ENCODE results near the gene TRMT10B. TPM values are rescaled to one million over a fixed set of nuclear protein-coding genes. Genes with fewer than 3 reads are reported as not detected.
A peak's percentile ranks its signal among the peaks of the same experiment; 100 is the strongest.
"Not testable (repeated sequence)": the region's sequence is repeated elsewhere in the genome, so short reads cannot be mapped to it uniquely, and the experiment has no call there.

Gene TRMT10B
- total RNA-seq, 1 donor from 2014 or later = 4.2 TPM

DNA sequence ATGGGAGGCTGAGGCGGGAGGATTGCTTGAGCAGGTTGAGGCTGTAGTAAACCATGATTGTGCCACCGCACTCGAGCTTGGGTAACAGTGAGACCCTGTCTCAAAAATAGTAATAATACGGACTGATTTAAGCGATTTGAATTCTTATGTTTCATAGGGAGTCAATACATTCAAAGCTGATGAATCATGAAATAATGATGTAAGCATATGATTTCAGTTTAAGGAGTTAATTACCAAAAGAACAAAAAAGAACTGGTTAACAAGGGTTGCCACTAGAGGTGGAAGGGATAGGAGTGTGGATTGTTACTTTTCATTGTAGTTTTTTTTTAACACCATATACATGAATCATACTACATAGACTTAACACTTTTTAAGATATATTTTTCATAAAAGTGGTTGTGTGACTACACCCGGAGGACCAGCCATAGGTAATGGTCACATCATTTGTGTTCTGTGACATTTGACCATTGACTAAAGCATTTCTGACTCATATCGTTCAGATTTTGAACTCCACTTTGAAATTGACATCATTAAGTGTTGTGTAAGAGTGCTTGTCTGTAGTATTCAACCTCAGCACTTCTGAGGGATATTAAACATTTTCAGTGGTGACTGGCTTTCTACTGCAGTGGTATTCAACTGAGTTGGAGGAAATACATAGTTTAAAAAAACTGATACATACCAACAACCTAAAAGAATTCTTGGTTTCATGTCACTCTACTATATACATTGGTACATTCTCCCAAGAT is 7.0 kb downstream of the TRMT10B start:
- no peak for TF ChIP-seq EZH2 (IDR thresholded peaks at IDR 0.05; ENCODE audit: insufficient read depth, low read length)
- TF ChIP-seq, protein P1, sequence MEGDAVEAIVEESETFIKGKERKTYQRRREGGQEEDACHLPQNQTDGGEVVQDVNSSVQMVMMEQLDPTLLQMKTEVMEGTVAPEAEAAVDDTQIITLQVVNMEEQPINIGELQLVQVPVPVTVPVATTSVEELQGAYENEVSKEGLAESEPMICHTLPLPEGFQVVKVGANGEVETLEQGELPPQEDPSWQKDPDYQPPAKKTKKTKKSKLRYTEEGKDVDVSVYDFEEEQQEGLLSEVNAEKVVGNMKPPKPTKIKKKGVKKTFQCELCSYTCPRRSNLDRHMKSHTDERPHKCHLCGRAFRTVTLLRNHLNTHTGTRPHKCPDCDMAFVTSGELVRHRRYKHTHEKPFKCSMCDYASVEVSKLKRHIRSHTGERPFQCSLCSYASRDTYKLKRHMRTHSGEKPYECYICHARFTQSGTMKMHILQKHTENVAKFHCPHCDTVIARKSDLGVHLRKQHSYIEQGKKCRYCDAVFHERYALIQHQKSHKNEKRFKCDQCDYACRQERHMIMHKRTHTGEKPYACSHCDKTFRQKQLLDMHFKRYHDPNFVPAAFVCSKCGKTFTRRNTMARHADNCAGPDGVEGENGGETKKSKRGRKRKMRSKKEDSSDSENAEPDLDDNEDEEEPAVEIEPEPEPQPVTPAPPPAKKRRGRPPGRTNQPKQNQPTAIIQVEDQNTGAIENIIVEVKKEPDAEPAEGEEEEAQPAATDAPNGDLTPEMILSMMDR (IDR thresholded peaks at IDR 0.05; ENCODE audit: insufficient read depth, low read depth, low read length) = no peak
- Histone ChIP-seq H3K9me3 (ENCODE audit: insufficient read depth, low read depth, low read length) (no peaks in the 10 kb centered on the region), H3K27me3 (ENCODE audit: insufficient read depth, low read length) (no peaks in the 10 kb centered on the region), H2AFZ (ENCODE audit: low read depth, low read length) (no peak overlapping the region), H3K9ac (ENCODE audit: low read length) (no peak overlapping the region), H3K4me1 (ENCODE audit: insufficient read depth, low read length) (peaks cover 12% of the 10 kb centered on the region), H3K4me2 (ENCODE audit: low read length) (peak overlapping the region; percentile 18), H3K4me3 (ENCODE audit: insufficient read depth, low read depth, low read length) (no peak overlapping the region), H3K79me2 (ENCODE audit: insufficient read depth, low read length) (no peaks in the 10 kb centered on the region), H3K27ac (ENCODE audit: low read depth, low read length) (peak overlapping the region; percentile 13), H4K20me1 (ENCODE audit: insufficient read depth, low read length) (no peaks in the 10 kb centered on the region), H3K36me3 (ENCODE audit: insufficient read depth, low read length) (no peaks in the 10 kb centered on the region)
- FAIRE-seq (no peak), DNase-seq (ENCODE audit: low read depth) (peak; percentile 74)
- Mint-ChIP-seq H3K36me3 (ENCODE audit: low read depth, unreplicated experiment) (peaks cover 11% of the 10 kb centered on the region), H3K27ac (ENCODE audit: unreplicated experiment) (peak overlapping the region; percentile 79), H3K27me3 (ENCODE audit: low read depth, unreplicated experiment) (no peaks in the 10 kb centered on the region), H3K4me3 (ENCODE audit: unreplicated experiment) (no peak overlapping the region), H3K9me3 (ENCODE audit: unreplicated experiment) (no peaks in the 10 kb centered on the region), H3K4me1 (ENCODE audit: low read depth, unreplicated experiment) (peaks cover 16% of the 10 kb centered on the region)

DNA sequence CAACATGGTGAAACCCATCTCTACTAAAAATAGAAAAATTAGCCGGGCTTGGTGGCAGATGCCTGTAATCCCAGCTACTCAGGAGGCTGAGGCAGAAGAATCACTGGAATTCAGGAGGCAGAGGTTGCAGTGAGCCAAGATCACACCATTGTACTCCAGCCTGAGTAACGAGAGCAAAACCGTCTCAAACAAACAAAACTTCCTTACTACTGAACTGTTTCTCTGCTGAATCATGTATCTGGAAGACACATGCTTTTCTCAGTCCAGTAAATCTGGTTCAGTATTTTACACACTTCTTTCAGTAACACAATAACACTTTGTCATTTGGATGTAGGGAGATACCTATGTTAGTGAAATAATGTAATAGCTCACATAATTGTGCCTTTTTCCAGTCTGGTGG is 7.9 kb downstream of the TRMT10B start:
- no peak for FAIRE-seq
- H3K4me2 ChIP-seq (ENCODE audit: low read length) = peak overlapping the region; percentile 18

DNA sequence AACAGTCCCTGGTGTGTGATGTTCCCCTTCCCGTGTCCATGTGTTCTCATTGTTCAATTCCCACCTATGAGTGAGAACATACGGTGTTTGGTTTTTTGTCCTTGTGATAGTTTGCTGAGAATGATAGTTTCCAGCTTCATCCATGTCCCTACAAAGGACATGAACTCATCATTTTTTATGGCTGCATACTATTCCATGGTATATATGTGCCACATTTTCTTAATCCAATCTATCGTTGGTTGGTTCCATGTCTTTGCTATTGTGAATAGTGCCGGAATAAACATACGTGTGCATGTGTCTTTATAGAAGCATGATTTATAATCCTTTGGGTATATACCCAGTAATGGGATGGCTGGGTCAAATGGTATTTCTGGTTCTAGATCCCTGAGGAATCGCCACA is 11.7 kb downstream of the TRMT10B start:
- H3K4me1 Mint-ChIP-seq (ENCODE audit: low read depth, unreplicated experiment) = peaks cover 16% of the 10 kb centered on the region
- not testable (repeated sequence) for H3K36me3 ChIP-seq (ENCODE audit: insufficient read depth, low read length); H3K9me3 ChIP-seq (ENCODE audit: insufficient read depth, low read depth, low read length); H3K27me3 Mint-ChIP-seq (ENCODE audit: low read depth, unreplicated experiment); H3K27ac Mint-ChIP-seq (ENCODE audit: unreplicated experiment); H3K4me2 ChIP-seq (ENCODE audit: low read length); H4K20me1 ChIP-seq (ENCODE audit: insufficient read depth, low read length); H3K27me3 ChIP-seq (ENCODE audit: insufficient read depth, low read length); DNase-seq (ENCODE audit: low read depth); H3K9me3 Mint-ChIP-seq (ENCODE audit: unreplicated experiment); H2AFZ ChIP-seq (ENCODE audit: low read depth, low read length); H3K4me3 Mint-ChIP-seq (ENCODE audit: unreplicated experiment); H3K27ac ChIP-seq (ENCODE audit: low read depth, low read length); H3K4me3 ChIP-seq (ENCODE audit: insufficient read depth, low read depth, low read length); H3K79me2 ChIP-seq (ENCODE audit: insufficient read depth, low read length); H3K9ac ChIP-seq (ENCODE audit: low read length); FAIRE-seq
- peaks cover 12% of the 10 kb centered on the region for H3K4me1 ChIP-seq (ENCODE audit: insufficient read depth, low read length)
- peaks cover 11% of the 10 kb centered on the region for H3K36me3 Mint-ChIP-seq (ENCODE audit: low read depth, unreplicated experiment)

More for the DNA sequence above, 7.9 kb downstream of the TRMT10B start:
- Mint-ChIP-seq H3K36me3 (ENCODE audit: low read depth, unreplicated experiment) (peaks cover 11% of the 10 kb centered on the region), H3K9me3 (ENCODE audit: unreplicated experiment) (peaks cover 3% of the 10 kb centered on the region), H3K4me1 (ENCODE audit: low read depth, unreplicated experiment) (peaks cover 16% of the 10 kb centered on the region), H3K27me3 (ENCODE audit: low read depth, unreplicated experiment) (no peaks in the 10 kb centered on the region), H3K4me3 (ENCODE audit: unreplicated experiment) (peak overlapping the region; percentile 47), H3K27ac (ENCODE audit: unreplicated experiment) (peak overlapping the region; percentile 79)
- Histone ChIP-seq H3K4me1 (ENCODE audit: insufficient read depth, low read length) (peaks cover 12% of the 10 kb centered on the region), H3K4me3 (ENCODE audit: insufficient read depth, low read depth, low read length) (no peak overlapping the region), H3K79me2 (ENCODE audit: insufficient read depth, low read length) (no peaks in the 10 kb centered on the region), H3K9me3 (ENCODE audit: insufficient read depth, low read depth, low read length) (no peaks in the 10 kb centered on the region), H3K27ac (ENCODE audit: low read depth, low read length) (peak overlapping the region; percentile 13), H3K36me3 (ENCODE audit: insufficient read depth, low read length) (no peaks in the 10 kb centered on the region), H4K20me1 (ENCODE audit: insufficient read depth, low read length) (no peaks in the 10 kb centered on the region), H2AFZ (ENCODE audit: low read depth, low read length) (no peak overlapping the region), H3K9ac (ENCODE audit: low read length) (peak overlapping the region; percentile 11), H3K27me3 (ENCODE audit: insufficient read depth, low read length) (no peaks in the 10 kb centered on the region)
- peak; percentile 77 for DNase-seq (ENCODE audit: low read depth)
- TF ChIP-seq, protein P1 (IDR thresholded peaks at IDR 0.05; ENCODE audit: insufficient read depth, low read depth, low read length) = no peak
- no peak for TF ChIP-seq EZH2 (IDR thresholded peaks at IDR 0.05; ENCODE audit: insufficient read depth, low read length)
